GM12878 (cell line): ENCODE data around the gene TMTC1. TPM values are rescaled to one million over a fixed set of nuclear protein-coding genes. Genes with fewer than 3 reads are reported as not detected.

Experiments used
- ATAC-seq: fragments of 200-7000 bp; cut with Tn5 transposase; 3 replicates; pipeline ENCODE4 v1.9.1; 2020; ENCODE audit warnings: mild to moderate bottlenecking, moderate library complexity
- BruUV-seq: library from RNA; stranded (reverse); fragments of 400-500 nt; replicated peaks from 2 replicates; lab custom pipeline; 2021; lab: Mats Ljungman, UMichigan
- CTCF ChIA-PET: fragments of 300-600 bp; sonication (Branson Sonifier 250); formaldehyde crosslinking; extraction: SDS; loops from one replicate; lab custom pipeline; 2021; ENCODE audit warnings: inconsistent platforms; lab: Yijun Ruan, JAX
- POLR2A ChIA-PET: fragments of 350-600 bp; formaldehyde crosslinking; extraction: SDS; loops from one replicate; lab custom pipeline; 2021; ENCODE audit warnings: inconsistent platforms; lab: Charles Lee
- RAD21 ChIA-PET: fragments of 300-600 bp; sonication (Branson Sonifier 250); formaldehyde crosslinking; loops from one replicate; lab custom pipeline; 2023; ENCODE audit warnings: antibody characterized with exemption; ENCODE audit not compliant: unreplicated experiment; lab: Charles Lee
- SMC1A ChIA-PET: fragments of 300-600 bp; sonication (Branson Sonifier 250); formaldehyde crosslinking; loops from one replicate; lab custom pipeline; 2023; ENCODE audit not compliant: unreplicated experiment, uncharacterized antibody; lab: Charles Lee
- DNase-seq: peaks from one replicate; pipeline ENCODE4 v3.0.0-alpha.2; 2011; ENCODE audit warnings: low read depth, low spot score
- FAIRE-seq: peaks from 3 replicates; lab custom pipeline; 2011; peaks lifted over from hg19 to GRCh38; lab: Jason Lieb, UNC
- H2AFZ ChIP-seq: 2 replicates; pipeline ENCODE4 v1.6.0; 2011; ENCODE audit warnings: low read depth, low read length, control low read depth; ENCODE audit not compliant: control insufficient read depth
- H3K27ac ChIP-seq: 2 replicates; pipeline ENCODE4 v1.5.1; 2011; ENCODE audit warnings: control low read depth; ENCODE audit not compliant: control insufficient read depth, insufficient read depth
- H3K27me3 ChIP-seq, 2 experiments: replicated peaks in 1 of 2; 2 replicates each; pipeline versions ENCODE4 v1.6.0 to v1.6.1; 2011; ENCODE audit warnings: low read length in 1 of 2; ENCODE audit not compliant: control insufficient read depth in 2 of 2, insufficient read depth in 2 of 2
- H3K36me3 ChIP-seq, 2 experiments: 2 replicates each; pipeline ENCODE4 v1.5.1; 2011; ENCODE audit warnings: low read length in 1 of 2; ENCODE audit not compliant: control insufficient read depth in 2 of 2, insufficient read depth in 2 of 2
- H3K4me1 ChIP-seq: 2 replicates; pipeline ENCODE4 v1.6.1; 2011; ENCODE audit warnings: mild to moderate bottlenecking, low read length, moderate library complexity, mixed read lengths; ENCODE audit not compliant: control insufficient read depth, insufficient read depth
- H3K4me2 ChIP-seq: 2 replicates; pipeline ENCODE4 v1.6.0; 2011; ENCODE audit warnings: control low read depth; ENCODE audit not compliant: control insufficient read depth, insufficient read depth
- H3K4me3 ChIP-seq: fragments of 200-600 bp; sonication (generic); 2 replicates; pipeline ENCODE4 v1.5.1; 2016
- H3K79me2 ChIP-seq: 2 replicates; pipeline ENCODE4 v1.6.0; 2011; ENCODE audit warnings: low read length; ENCODE audit not compliant: control insufficient read depth, insufficient read depth
- H3K9ac ChIP-seq: 2 replicates; pipeline ENCODE4 v1.8.0; 2011; ENCODE audit warnings: low read length, control low read depth, mixed read lengths; ENCODE audit not compliant: control insufficient read depth, insufficient read depth
- H3K9me3 ChIP-seq: replicated peaks from 3 replicates; pipeline ENCODE4 v1.5.1; 2011; ENCODE audit warnings: mild to moderate bottlenecking, low read length; ENCODE audit not compliant: control insufficient read depth, insufficient read depth
- H4K20me1 ChIP-seq: 2 replicates; pipeline ENCODE4 v1.6.0; 2011; ENCODE audit not compliant: control insufficient read depth, insufficient read depth
- MEF2B ChIP-seq: fragments of 450-650 bp; IDR thresholded peaks from 2 replicates; pipeline ENCODE4 v1.6.1; 2018; ENCODE audit warnings: mild to moderate bottlenecking, moderate library complexity; ENCODE audit not compliant: partially characterized antibody, poor library complexity, severe bottlenecking
- NBN ChIP-seq: fragments of 450-650 bp; IDR thresholded peaks from 2 replicates; pipeline ENCODE4 v1.6.1; 2016
- SRF ChIP-seq, 2 experiments: IDR thresholded peaks; 2 replicates each; pipeline ENCODE4 v1.6.1; 2011; ENCODE audit warnings: low read depth in 2 of 2, low read length in 2 of 2, mild to moderate bottlenecking in 1 of 2, moderate library complexity in 1 of 2
- WGBS: methylation state at CpG from one replicate; pipeline ENCODE4 v1.1.6; 2016; ENCODE audit warnings: low lambda C conversion rate; ENCODE audit not compliant: insufficient replicate concordance, insufficient coverage; ENCODE audit errors: missing lambda C conversion rate; 5-methylcytosine and 5-hydroxymethylcytosine counted together
- in situ Hi-C: fragments of 300-500 bp; cut with MboI; formaldehyde crosslinking; loops from 9 replicates; pipeline ENCODE4 v1.14.3; 2018; ENCODE audit warnings: mixed read lengths
- intact Hi-C: fragments of 100-400 bp; cut with micrococcal nuclease; formaldehyde crosslinking; loops from one replicate; pipeline ENCODE4 v1.14.2; 2022; ENCODE audit not compliant: unreplicated experiment
- polyA plus RNA-seq, 11 experiments: library from polyadenylated mRNA; depleted of rRNA in 4 of 11; unstranded in 6 of 11; stranded (reverse) in 5 of 11; fragments of >200 nt; fragmentation: Nextera tagmentation in 4 of 11; fragmentation: Illumina TruSeq in 1 of 11; extraction: Ambion mirVana in 4 of 11; extraction: Trizol in 1 of 11; gene quantifications; 1 replicate in 1 of 11; 2 replicates in 10 of 11; pipeline versions ENCODE4 v1.2.1 to v1.2.3, GENCODE V29; 2011 to 2016; ENCODE audit warnings: inconsistent platforms in 2 of 11, missing spikeins in 2 of 11, low read depth in 1 of 11
- total RNA-seq, 4 experiments: library from RNA; depleted of rRNA in 3 of 4; stranded (reverse); fragments of >200 nt in 3 of 4; fragmentation: Illumina TruSeq in 1 of 4; extraction: Trizol in 1 of 4; gene quantifications; 2 replicates each; pipeline versions ENCODE4 v1.2.1 to v1.2.3, GENCODE V29; 2013 to 2021
- TF ChIP-seq, protein P1 (sequence below): IDR thresholded peaks from 2 replicates; pipeline ENCODE4 v1.6.1; 2012; ENCODE audit warnings: low read length, inconsistent platforms
- TF ChIP-seq, protein P2 (sequence below): fragments of 450-650 bp; IDR thresholded peaks from 2 replicates; pipeline ENCODE4 v1.6.1; 2016; ENCODE audit warnings: mild to moderate bottlenecking

The TMTC1 gene
- total and polyA plus RNA-seq, 10 of the 15 experiments (the other 5 are each of a cell fraction or from before 2014, with no cell fraction given) = 0.10 to 20.9 (median 0.57) TPM

DNA sequence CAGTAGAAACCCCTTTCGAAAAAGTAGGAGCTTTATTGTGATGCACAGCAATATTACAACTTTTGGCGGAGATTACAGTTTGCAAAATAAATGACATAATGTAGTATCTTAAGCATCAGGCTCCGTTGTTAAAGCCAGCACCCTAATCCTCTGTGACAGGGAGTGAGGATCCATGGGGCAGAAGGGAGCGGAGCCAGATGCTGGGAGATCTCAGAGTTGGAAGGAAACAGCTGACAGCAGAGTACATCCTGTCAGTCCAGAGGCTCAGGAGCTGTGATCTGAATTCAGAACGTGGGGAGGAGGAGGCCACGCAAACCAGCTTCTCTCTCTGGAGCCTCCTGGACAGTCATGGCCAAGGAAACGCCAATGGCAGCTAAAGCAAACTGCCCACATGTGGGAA, 55.7 kb downstream of the TMTC1 start:
- no peaks in the 10 kb centered on the region for H4K20me1 ChIP-seq
- H3K27ac ChIP-seq = no peak overlapping the region
- intact Hi-C loops = no loop called here
- no peak overlapping the region for H3K4me3 ChIP-seq
- no peak for DNase-seq
- no peaks in the 10 kb centered on the region for H3K79me2 ChIP-seq
- no peaks in the 10 kb centered on the region for H3K9me3 ChIP-seq
- no peak for FAIRE-seq
- no TSS peak for BruUV-seq
- RAD21 ChIA-PET = interaction anchor here (0.5 to 1.5 kb wide), 7 partner anchors 22 to 102 kb away, joined by 3 to 7 read pairs (median 4); no protein-coding TSS in a partner anchor
- POLR2A ChIA-PET = interaction anchor here (0.6 to 1.2 kb wide), 2 partner anchors 9 to 34 kb away, joined by 3 to 5 read pairs; no protein-coding TSS in a partner anchor
- H3K4me1 ChIP-seq = no peaks in the 10 kb centered on the region
- no peak for ATAC-seq
- in situ Hi-C loops = no loop called here
- no peak for TF ChIP-seq SRF (IDR thresholded peaks at IDR 0.05; ENCODE audit: low read depth in 2 of 2, low read length in 2 of 2)
- TF ChIP-seq, protein P1, sequence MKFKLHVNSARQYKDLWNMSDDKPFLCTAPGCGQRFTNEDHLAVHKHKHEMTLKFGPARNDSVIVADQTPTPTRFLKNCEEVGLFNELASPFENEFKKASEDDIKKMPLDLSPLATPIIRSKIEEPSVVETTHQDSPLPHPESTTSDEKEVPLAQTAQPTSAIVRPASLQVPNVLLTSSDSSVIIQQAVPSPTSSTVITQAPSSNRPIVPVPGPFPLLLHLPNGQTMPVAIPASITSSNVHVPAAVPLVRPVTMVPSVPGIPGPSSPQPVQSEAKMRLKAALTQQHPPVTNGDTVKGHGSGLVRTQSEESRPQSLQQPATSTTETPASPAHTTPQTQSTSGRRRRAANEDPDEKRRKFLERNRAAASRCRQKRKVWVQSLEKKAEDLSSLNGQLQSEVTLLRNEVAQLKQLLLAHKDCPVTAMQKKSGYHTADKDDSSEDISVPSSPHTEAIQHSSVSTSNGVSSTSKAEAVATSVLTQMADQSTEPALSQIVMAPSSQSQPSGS = no peak
- TF ChIP-seq, protein P2, sequence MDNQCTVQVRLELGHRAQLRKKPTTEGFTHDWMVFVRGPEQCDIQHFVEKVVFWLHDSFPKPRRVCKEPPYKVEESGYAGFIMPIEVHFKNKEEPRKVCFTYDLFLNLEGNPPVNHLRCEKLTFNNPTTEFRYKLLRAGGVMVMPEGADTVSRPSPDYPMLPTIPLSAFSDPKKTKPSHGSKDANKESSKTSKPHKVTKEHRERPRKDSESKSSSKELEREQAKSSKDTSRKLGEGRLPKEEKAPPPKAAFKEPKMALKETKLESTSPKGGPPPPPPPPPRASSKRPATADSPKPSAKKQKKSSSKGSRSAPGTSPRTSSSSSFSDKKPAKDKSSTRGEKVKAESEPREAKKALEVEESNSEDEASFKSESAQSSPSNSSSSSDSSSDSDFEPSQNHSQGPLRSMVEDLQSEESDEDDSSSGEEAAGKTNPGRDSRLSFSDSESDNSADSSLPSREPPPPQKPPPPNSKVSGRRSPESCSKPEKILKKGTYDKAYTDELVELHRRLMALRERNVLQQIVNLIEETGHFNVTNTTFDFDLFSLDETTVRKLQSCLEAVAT = no peak
- TF ChIP-seq NBN = no peak
- no peak for TF ChIP-seq MEF2B
- SMC1A ChIA-PET = interaction anchor here (0.6 to 3.7 kb wide), 10 partner anchors 9 to 175 kb away, joined by 3 to 18 read pairs (median 5); no protein-coding TSS in a partner anchor
- H3K9ac ChIP-seq = no peak overlapping the region
- H2AFZ ChIP-seq = no peak overlapping the region
- WGBS = 50% methylated on average over 7 of the region's 7 CpGs
- H3K4me2 ChIP-seq = no peak overlapping the region
- no peaks in the 10 kb centered on the region for H3K36me3 ChIP-seq
- H3K27me3 ChIP-seq = no peaks in the 10 kb centered on the region
- CTCF ChIA-PET = interaction anchor here (1.0 to 2.0 kb wide), 4 partner anchors 13 to 175 kb away, joined by 3 to 8 read pairs (median 4); no protein-coding TSS in a partner anchor
